ENCODE measurements around the gene BMS1. TPM values are rescaled to one million over a fixed set of nuclear protein-coding genes. Genes with fewer than 3 reads are reported as not detected.

The BMS1 gene
- total and polyA plus RNA-seq, 10 of the 15 experiments (the other 5 are each of a cell fraction or from before 2014, with no cell fraction given): 7.6 to 33.6 (median 21.0) TPM

DNA sequence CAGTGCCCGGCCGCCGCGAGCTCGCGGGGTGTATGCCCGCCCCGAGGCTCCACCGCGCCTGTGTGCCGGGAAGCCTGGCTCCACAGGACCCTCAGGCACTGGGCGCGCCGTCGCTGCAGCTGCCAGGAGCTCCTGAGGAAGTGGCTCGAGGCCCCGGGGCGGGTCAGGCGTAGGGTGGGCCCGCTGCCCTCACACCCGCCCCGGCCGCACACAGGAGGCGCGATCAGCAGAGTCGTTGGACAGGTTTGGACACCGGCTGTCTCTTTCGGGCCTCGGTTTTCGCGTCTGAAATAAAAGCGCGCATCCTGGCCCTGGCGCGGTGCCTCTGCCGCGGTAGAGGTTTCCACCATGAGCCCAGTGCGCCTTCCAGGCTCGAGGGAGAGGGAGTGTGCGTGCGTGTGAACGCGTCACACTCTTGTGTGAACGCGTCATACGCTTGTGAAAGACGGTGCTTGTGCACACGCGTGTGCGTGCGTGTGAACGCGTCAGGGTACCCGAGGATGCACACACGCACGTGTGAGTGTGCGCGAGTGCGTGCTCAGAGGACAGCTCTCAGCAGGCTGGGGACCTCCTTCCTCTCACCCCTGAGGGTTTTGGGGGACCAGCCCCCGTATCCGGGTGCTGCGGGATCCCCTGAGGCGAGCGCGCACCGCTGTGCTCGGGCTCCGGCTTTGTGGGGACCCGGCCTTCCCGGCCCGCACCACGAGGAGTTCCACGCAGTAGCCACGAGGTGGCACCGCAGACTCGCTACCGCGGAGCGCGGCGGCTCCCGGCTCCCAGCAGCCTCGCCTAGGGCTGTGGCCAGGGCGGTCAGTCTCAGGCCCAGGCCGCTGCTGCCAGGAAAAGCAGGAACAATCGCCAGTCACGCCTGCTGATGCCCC lies 83.8 kb downstream of the BMS1 start (continued):
- TF ChIP-seq, protein P1, sequence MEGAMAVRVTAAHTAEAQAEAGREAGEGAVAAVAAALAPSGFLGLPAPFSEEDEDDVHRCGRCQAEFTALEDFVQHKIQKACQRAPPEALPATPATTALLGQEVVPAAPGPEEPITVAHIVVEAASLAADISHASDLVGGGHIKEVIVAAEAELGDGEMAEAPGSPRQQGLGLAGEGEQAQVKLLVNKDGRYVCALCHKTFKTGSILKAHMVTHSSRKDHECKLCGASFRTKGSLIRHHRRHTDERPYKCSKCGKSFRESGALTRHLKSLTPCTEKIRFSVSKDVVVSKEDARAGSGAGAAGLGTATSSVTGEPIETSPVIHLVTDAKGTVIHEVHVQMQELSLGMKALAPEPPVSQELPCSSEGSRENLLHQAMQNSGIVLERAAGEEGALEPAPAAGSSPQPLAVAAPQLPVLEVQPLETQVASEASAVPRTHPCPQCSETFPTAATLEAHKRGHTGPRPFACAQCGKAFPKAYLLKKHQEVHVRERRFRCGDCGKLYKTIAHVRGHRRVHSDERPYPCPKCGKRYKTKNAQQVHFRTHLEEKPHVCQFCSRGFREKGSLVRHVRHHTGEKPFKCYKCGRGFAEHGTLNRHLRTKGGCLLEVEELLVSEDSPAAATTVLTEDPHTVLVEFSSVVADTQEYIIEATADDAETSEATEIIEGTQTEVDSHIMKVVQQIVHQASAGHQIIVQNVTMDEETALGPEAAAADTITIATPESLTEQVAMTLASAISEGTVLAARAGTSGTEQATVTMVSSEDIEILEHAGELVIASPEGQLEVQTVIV (IDR thresholded peaks at IDR 0.05; ENCODE audit: borderline replicate concordance, partially characterized antibody): no peak
- TF ChIP-seq, protein P2, sequence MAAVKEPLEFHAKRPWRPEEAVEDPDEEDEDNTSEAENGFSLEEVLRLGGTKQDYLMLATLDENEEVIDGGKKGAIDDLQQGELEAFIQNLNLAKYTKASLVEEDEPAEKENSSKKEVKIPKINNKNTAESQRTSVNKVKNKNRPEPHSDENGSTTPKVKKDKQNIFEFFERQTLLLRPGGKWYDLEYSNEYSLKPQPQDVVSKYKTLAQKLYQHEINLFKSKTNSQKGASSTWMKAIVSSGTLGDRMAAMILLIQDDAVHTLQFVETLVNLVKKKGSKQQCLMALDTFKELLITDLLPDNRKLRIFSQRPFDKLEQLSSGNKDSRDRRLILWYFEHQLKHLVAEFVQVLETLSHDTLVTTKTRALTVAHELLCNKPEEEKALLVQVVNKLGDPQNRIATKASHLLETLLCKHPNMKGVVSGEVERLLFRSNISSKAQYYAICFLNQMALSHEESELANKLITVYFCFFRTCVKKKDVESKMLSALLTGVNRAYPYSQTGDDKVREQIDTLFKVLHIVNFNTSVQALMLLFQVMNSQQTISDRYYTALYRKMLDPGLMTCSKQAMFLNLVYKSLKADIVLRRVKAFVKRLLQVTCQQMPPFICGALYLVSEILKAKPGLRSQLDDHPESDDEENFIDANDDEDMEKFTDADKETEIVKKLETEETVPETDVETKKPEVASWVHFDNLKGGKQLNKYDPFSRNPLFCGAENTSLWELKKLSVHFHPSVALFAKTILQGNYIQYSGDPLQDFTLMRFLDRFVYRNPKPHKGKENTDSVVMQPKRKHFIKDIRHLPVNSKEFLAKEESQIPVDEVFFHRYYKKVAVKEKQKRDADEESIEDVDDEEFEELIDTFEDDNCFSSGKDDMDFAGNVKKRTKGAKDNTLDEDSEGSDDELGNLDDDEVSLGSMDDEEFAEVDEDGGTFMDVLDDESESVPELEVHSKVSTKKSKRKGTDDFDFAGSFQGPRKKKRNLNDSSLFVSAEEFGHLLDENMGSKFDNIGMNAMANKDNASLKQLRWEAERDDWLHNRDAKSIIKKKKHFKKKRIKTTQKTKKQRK (IDR thresholded peaks at IDR 0.05; ENCODE audit: low read depth, low read length): no peak

DNA sequence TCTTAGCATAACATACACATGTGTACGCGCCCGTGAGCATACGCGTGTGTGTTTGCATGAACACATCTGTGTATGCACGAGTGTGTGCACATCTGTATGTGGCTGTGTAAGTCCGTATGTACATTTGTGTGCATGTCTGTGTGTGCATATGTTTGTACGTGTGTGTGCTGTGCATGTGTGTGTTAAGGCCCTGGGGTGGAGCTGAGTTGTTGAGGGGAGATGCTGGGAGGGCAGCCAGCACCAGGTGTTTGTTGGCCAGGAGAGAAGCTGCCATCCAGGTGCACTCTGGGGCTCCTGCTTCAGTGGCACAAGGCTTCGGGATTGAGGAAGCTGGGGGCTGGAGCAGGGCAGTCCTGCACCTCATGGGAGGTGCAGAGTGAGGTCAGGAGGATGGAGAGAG lies 85.0 kb downstream of the BMS1 start:
- Histone ChIP-seq H4K20me1 (ENCODE audit: control insufficient read depth, insufficient read depth) (no peaks in the 10 kb centered on the region), H2AFZ (ENCODE audit: control insufficient read depth, low read depth, low read length) (no peak overlapping the region), H3K4me1 (ENCODE audit: control insufficient read depth, insufficient read depth, low read length) (no peaks in the 10 kb centered on the region), H3K4me3 (no peak overlapping the region), H3K27ac (ENCODE audit: control insufficient read depth, insufficient read depth) (no peak overlapping the region), H3K9me3 (replicated peaks; ENCODE audit: control insufficient read depth, insufficient read depth, low read length) (no peaks in the 10 kb centered on the region), H3K36me3 (ENCODE audit: control insufficient read depth in 2 of 2, insufficient read depth in 2 of 2, low read length in 1 of 2) (no peaks in the 10 kb centered on the region), H3K9ac (ENCODE audit: control insufficient read depth, insufficient read depth, low read length) (no peak overlapping the region), H3K27me3 (replicated peaks in 1 of 2; ENCODE audit: control insufficient read depth in 2 of 2, insufficient read depth in 2 of 2, low read length in 1 of 2) (no peaks in the 10 kb centered on the region), H3K79me2 (ENCODE audit: control insufficient read depth, insufficient read depth, low read length) (no peaks in the 10 kb centered on the region), H3K4me2 (ENCODE audit: control insufficient read depth, insufficient read depth) (no peak overlapping the region)
- ChIA-PET RAD21 (ENCODE audit: unreplicated experiment) (no interaction called here), SMC1A (ENCODE audit: uncharacterized antibody, unreplicated experiment) (no interaction called here), CTCF (no interaction called here), POLR2A (no interaction called here)
- no TSS peak for BruUV-seq (replicated peaks)
- ATAC-seq: no peak
- FAIRE-seq: no peak
- 61% methylated on average over 9 of the region's 9 CpGs for WGBS (ENCODE audit: insufficient coverage, insufficient replicate concordance, low lambda C conversion rate, missing lambda C conversion rate)
- no peak for DNase-seq (ENCODE audit: low read depth, low spot score)
- intact Hi-C loops (cut with micrococcal nuclease; ENCODE audit: unreplicated experiment) (loop anchor here (2.0 kb wide), 1 partner anchor 237 kb away; no protein-coding TSS in a partner anchor), in situ Hi-C loops (cut with MboI) (loop anchor here (10.0 kb wide), 1 partner anchor 597 kb away; no protein-coding TSS in a partner anchor)
- TF ChIP-seq SRF (IDR thresholded peaks at IDR 0.05; ENCODE audit: low read depth in 2 of 2, low read length in 2 of 2) (no peak), ATF7 (IDR thresholded peaks at IDR 0.05; ENCODE audit: low read depth) (no peak), EP300 (IDR thresholded peaks at IDR 0.05; ENCODE audit: borderline replicate concordance in 1 of 2, control insufficient read depth in 1 of 2, low read depth in 2 of 2, low read length in 2 of 2) (no peak), SREBF1 (IDR thresholded peaks at IDR 0.05; ENCODE audit: low read length) (no peak), MTA3 (IDR thresholded peaks at IDR 0.05; ENCODE audit: borderline replicate concordance, low read length) (no peak), RELA (IDR thresholded peaks at IDR 0.05; ENCODE audit: borderline replicate concordance, partially characterized antibody) (no peak), SMC3 (IDR thresholded peaks at IDR 0.05; ENCODE audit: borderline replicate concordance, low read length) (no peak), STAT1 (conservative IDR thresholded peaks at IDR 0.05) (no peak), RAD21 (IDR thresholded peaks at IDR 0.05; ENCODE audit: insufficient read depth, low read depth, low read length) (no peak)
